Astrocyte (in vitro differentiated cells and primary cell): ENCODE data around the gene SELENOT. TPM values are rescaled to one million over a fixed set of nuclear protein-coding genes. Genes with fewer than 3 reads are reported as not detected.
"Not testable (repeated sequence)": the region's sequence is repeated elsewhere in the genome, so short reads cannot be mapped to it uniquely, and the experiment has no call there.

ENCODE experiments used
- DNase-seq: peaks from one replicate; pipeline ENCODE4 v3.0.0-alpha.2; 2010; ENCODE audit warnings: low read depth
- FAIRE-seq: peaks from 2 replicates; lab custom pipeline; 2011; peaks lifted over from hg19 to GRCh38; lab: Jason Lieb, UNC
- H2AFZ ChIP-seq: 2 replicates; pipeline ENCODE4 v1.6.0; 2012; ENCODE audit warnings: low read depth, low read length, inconsistent platforms
- H3K27ac ChIP-seq: 2 replicates; pipeline ENCODE4 v1.5.1; 2011; ENCODE audit warnings: low read depth, low read length, inconsistent platforms
- H3K27me3 ChIP-seq: 2 replicates; pipeline ENCODE4 v1.6.0; 2011; ENCODE audit warnings: low read length, inconsistent platforms; ENCODE audit not compliant: insufficient read depth
- H3K36me3 ChIP-seq: 2 replicates; pipeline ENCODE4 v1.5.1; 2011; ENCODE audit warnings: low read length, inconsistent platforms; ENCODE audit not compliant: insufficient read depth
- H3K4me1 ChIP-seq: 2 replicates; pipeline ENCODE4 v1.5.1; 2011; ENCODE audit warnings: low read length, inconsistent platforms; ENCODE audit not compliant: insufficient read depth
- H3K4me2 ChIP-seq: 2 replicates; pipeline ENCODE4 v1.6.0; 2012; ENCODE audit warnings: low read length, inconsistent platforms
- H3K4me3 ChIP-seq: 2 replicates; pipeline ENCODE4 v1.5.1; 2011; ENCODE audit warnings: low read depth, mild to moderate bottlenecking, low read length, inconsistent platforms; ENCODE audit not compliant: insufficient read depth
- H3K79me2 ChIP-seq: 2 replicates; pipeline ENCODE4 v1.6.0; 2012; ENCODE audit warnings: mild to moderate bottlenecking, low read length, inconsistent platforms; ENCODE audit not compliant: insufficient read depth
- H3K9ac ChIP-seq: 2 replicates; pipeline ENCODE4 v1.6.0; 2012; ENCODE audit warnings: mild to moderate bottlenecking, low read length, inconsistent platforms
- H3K9me3 ChIP-seq: 2 replicates; pipeline ENCODE4 v1.5.1; 2012; ENCODE audit warnings: low read depth, mild to moderate bottlenecking, low read length, inconsistent platforms; ENCODE audit not compliant: insufficient read depth
- H4K20me1 ChIP-seq: 2 replicates; pipeline ENCODE4 v1.6.0; 2012; ENCODE audit warnings: low read length, inconsistent platforms; ENCODE audit not compliant: insufficient read depth
- H3K27ac Mint-ChIP-seq: one replicate; pipeline ENCODE4 v1.8.0; 2021; ENCODE audit warnings: mild to moderate bottlenecking, mixed read lengths; ENCODE audit not compliant: unreplicated experiment
- H3K27me3 Mint-ChIP-seq: one replicate; pipeline ENCODE4 v1.8.0; 2021; ENCODE audit warnings: low read depth, mixed read lengths; ENCODE audit not compliant: unreplicated experiment
- H3K36me3 Mint-ChIP-seq: one replicate; pipeline ENCODE4 v1.8.0; 2021; ENCODE audit warnings: low read depth, mixed read lengths; ENCODE audit not compliant: unreplicated experiment
- H3K4me1 Mint-ChIP-seq: one replicate; pipeline ENCODE4 v1.8.0; 2021; ENCODE audit warnings: low read depth, mixed read lengths; ENCODE audit not compliant: unreplicated experiment
- H3K4me3 Mint-ChIP-seq: one replicate; pipeline ENCODE4 v1.8.0; 2021; ENCODE audit warnings: mild to moderate bottlenecking, moderate library complexity, mixed read lengths; ENCODE audit not compliant: unreplicated experiment
- H3K9me3 Mint-ChIP-seq: one replicate; pipeline ENCODE4 v1.8.0; 2021; ENCODE audit warnings: mild to moderate bottlenecking, mixed read lengths; ENCODE audit not compliant: unreplicated experiment
- CTCF ChIP-seq: IDR thresholded peaks from 2 replicates; pipeline ENCODE4 v1.5.1; 2011; ENCODE audit warnings: low read depth, mild to moderate bottlenecking, inconsistent platforms, low read length, moderate library complexity; ENCODE audit not compliant: insufficient read depth
- EZH2 ChIP-seq: IDR thresholded peaks from 2 replicates; pipeline ENCODE4 v1.6.1; 2012; ENCODE audit warnings: mild to moderate bottlenecking, low read length, inconsistent platforms; ENCODE audit not compliant: insufficient read depth
- total RNA-seq: library from RNA; stranded (reverse); gene quantifications from 2 replicates; pipeline ENCODE4 v1.2.1, GENCODE V29; 2021

Gene SELENOT
- total RNA-seq, 1 donor from 2014 or later, result 132 TPM

GRCh38 chr3:150613709-150614480, 10.8 kb downstream of the SELENOT start:
- no peaks in the 10 kb centered on the region for H3K27me3 ChIP-seq
- no peak overlapping the region for H3K27ac ChIP-seq
- no peaks in the 10 kb centered on the region for H3K4me1 ChIP-seq
- TF ChIP-seq CTCF (no peak), EZH2 (no peak)
- H3K9me3 ChIP-seq, result no peaks in the 10 kb centered on the region
- no peaks in the 10 kb centered on the region for H3K27me3 Mint-ChIP-seq
- H3K9me3 Mint-ChIP-seq, result no peaks in the 10 kb centered on the region
- H3K4me1 Mint-ChIP-seq, result peaks cover 5% of the 10 kb centered on the region
- FAIRE-seq (no peak), DNase-seq (no peak)
- H3K9ac ChIP-seq, result no peak overlapping the region
- H3K36me3 ChIP-seq, result peaks cover 11% of the 10 kb centered on the region
- H3K79me2 ChIP-seq, result peaks cover 81% of the 10 kb centered on the region
- H3K4me2 ChIP-seq, result no peak overlapping the region
- H4K20me1 ChIP-seq, result peaks cover 79% of the 10 kb centered on the region
- H3K4me3 Mint-ChIP-seq, result no peak overlapping the region
- peaks cover 2% of the 10 kb centered on the region for H3K36me3 Mint-ChIP-seq
- no peak overlapping the region for H3K4me3 ChIP-seq
- no peak overlapping the region for H3K27ac Mint-ChIP-seq
- H2AFZ ChIP-seq, result no peak overlapping the region

GRCh38 chr3:150620002-150620689, 17.0 kb downstream of the SELENOT start:
- no peak for DNase-seq
- no peaks in the 10 kb centered on the region for H3K9me3 Mint-ChIP-seq
- Histone ChIP-seq H3K27ac (no peak overlapping the region), H2AFZ (no peak overlapping the region), H3K4me3 (no peak overlapping the region), H3K9me3 (no peaks in the 10 kb centered on the region), H3K27me3 (no peaks in the 10 kb centered on the region), H3K36me3 (peaks cover 5% of the 10 kb centered on the region), H3K79me2 (peaks cover 77% of the 10 kb centered on the region), H3K4me2 (no peak overlapping the region), H3K4me1 (peaks cover 15% of the 10 kb centered on the region), H4K20me1 (peaks cover 62% of the 10 kb centered on the region), H3K9ac (no peak overlapping the region)
- no peak for FAIRE-seq
- H3K36me3 Mint-ChIP-seq, result peaks cover 8% of the 10 kb centered on the region
- TF ChIP-seq EZH2, result no peak
- TF ChIP-seq CTCF, result no peak
- H3K4me3 Mint-ChIP-seq, result no peak overlapping the region
- peaks cover 9% of the 10 kb centered on the region for H3K4me1 Mint-ChIP-seq
- no peak overlapping the region for H3K27ac Mint-ChIP-seq
- H3K27me3 Mint-ChIP-seq, result no peaks in the 10 kb centered on the region

GRCh38 chr3:150622955-150623354, 19.8 kb downstream of the SELENOT start:
- not testable (repeated sequence) for H3K27ac ChIP-seq, FAIRE-seq, H3K27me3 Mint-ChIP-seq, DNase-seq, H2AFZ ChIP-seq, H3K4me1 Mint-ChIP-seq, H3K4me3 ChIP-seq, H3K4me3 Mint-ChIP-seq, H3K27ac Mint-ChIP-seq, H3K36me3 Mint-ChIP-seq, H3K9ac ChIP-seq, H3K9me3 Mint-ChIP-seq, H3K9me3 ChIP-seq, H3K27me3 ChIP-seq
- peaks cover 56% of the 10 kb centered on the region for H4K20me1 ChIP-seq
- H3K4me1 ChIP-seq, result peaks cover 15% of the 10 kb centered on the region
- H3K36me3 ChIP-seq, result peaks cover 26% of the 10 kb centered on the region
- H3K79me2 ChIP-seq, result peaks cover 64% of the 10 kb centered on the region
- H3K4me2 ChIP-seq, result peak overlapping the region; percentile 12
